DMS 273 (cell line): ENCODE measurements around the gene DHX36.
A peak's percentile ranks its signal among the peaks of the same experiment; 100 is the strongest.

Experiments
- DNase-seq: peaks from one replicate; lab custom pipeline; 2025; ENCODE audit not compliant: unreplicated experiment; lab: John Stamatoyannopoulos, UW

The DHX36 gene, protein sequence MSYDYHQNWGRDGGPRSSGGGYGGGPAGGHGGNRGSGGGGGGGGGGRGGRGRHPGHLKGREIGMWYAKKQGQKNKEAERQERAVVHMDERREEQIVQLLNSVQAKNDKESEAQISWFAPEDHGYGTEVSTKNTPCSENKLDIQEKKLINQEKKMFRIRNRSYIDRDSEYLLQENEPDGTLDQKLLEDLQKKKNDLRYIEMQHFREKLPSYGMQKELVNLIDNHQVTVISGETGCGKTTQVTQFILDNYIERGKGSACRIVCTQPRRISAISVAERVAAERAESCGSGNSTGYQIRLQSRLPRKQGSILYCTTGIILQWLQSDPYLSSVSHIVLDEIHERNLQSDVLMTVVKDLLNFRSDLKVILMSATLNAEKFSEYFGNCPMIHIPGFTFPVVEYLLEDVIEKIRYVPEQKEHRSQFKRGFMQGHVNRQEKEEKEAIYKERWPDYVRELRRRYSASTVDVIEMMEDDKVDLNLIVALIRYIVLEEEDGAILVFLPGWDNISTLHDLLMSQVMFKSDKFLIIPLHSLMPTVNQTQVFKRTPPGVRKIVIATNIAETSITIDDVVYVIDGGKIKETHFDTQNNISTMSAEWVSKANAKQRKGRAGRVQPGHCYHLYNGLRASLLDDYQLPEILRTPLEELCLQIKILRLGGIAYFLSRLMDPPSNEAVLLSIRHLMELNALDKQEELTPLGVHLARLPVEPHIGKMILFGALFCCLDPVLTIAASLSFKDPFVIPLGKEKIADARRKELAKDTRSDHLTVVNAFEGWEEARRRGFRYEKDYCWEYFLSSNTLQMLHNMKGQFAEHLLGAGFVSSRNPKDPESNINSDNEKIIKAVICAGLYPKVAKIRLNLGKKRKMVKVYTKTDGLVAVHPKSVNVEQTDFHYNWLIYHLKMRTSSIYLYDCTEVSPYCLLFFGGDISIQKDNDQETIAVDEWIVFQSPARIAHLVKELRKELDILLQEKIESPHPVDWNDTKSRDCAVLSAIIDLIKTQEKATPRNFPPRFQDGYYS

GRCh38 chr3:154323891-154324738 lies at the start of gene DHX36:
TSS of gene DHX36 (minus strand) at chr3:154324487. CDS start at chr3:154324416, 71 bp downstream.
- DNase-seq = peak; percentile 98

- no peak for DNase-seq
These were observed 42.9 kb upstream of the DHX36 start for GRCh38 chr3:154367221-154367620.

GRCh38 chr3:154364849-154365248 lies 40.6 kb upstream of the DHX36 start:
- no peak for DNase-seq

DNA sequence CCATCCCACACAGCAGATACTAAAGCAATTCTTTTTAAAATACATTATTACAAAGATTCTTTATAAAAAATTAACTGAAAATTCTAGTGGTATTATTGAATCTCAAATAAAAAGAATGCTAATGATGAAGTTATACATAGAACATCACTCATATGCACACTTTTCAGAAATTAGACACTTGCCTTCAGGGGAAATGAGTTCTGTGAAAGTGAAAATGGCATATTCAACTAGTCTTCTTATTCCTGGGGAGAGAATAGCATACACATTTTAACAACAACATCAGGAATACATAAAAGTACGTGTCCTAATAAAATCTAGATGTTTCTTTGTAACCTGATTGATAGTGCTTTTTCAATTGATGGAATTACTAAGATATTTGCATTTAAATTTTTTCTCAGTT lies 36.8 kb upstream of the DHX36 start:
- no peak for DNase-seq

DNA sequence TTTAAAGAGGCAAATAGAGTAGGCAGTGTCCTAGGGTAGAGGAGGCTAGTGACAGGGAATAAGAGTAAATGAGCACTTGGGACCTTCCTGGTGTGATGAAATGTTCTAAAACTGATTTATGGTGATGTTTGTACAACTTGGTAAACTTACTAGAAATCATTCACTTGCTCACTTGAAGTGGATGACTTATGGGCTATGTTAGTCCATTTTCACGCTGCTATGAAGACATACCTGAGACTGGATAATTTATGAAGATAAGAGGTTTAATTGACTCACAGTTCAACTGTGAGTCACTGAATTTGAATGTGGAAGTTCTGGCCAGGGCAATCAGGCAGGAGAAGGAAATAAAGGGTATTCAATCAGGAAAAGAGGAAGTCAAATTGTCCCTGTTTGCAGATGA lies 31.7 kb upstream of the DHX36 start:
- no peak for DNase-seq

DNA sequence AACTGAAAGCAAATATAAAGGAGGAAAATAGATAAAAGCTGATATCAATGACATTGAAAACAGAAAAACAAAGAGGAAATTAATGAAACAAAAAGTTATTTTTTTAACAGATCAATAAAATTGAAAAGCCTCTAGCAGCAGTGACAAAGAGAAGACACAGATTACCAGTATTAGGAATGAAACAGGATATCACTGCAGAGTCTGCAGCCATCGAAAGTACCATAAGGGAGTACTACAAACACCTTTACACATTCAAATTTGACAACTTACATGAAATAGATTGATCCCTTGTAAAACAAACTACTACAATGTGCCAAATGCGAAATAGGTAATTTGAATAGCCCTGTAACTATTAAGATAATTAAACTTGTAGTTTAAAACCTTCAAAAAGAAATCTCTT lies 24.9 kb upstream of the DHX36 start:
- no peak for DNase-seq

DNA sequence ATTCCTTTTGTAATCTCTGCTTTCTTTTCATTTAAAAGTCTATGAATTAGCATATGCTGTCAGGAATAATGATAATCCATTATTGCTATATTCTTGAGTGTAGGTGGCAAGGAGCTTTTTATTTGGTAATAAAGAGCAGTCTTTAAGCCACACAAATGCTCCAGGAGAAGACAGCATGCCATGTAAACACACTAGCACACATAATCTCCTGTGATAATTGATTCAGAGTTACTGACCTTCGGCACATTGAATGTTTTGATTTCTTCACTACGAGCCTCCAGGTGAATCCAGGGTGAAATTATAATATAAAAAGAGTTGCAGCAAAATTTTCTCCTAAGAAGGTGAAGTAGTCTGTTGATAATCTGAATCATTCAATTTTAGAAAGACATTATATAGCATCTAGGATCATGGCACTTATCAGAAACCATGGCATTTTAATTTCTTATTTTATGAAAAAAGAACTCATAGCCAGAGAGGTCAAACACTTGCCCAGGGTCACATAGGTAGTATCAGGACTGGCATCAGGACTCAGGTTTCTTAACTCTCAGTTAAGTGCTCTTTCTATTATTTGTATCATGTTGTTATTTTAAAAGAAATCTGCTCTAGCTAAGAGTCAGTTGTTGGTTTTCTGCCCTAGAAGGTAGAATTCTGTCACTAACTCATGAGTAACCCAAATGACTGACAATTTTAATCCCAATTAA lies 21.3 kb upstream of the DHX36 start:
- no peak for DNase-seq

DNA sequence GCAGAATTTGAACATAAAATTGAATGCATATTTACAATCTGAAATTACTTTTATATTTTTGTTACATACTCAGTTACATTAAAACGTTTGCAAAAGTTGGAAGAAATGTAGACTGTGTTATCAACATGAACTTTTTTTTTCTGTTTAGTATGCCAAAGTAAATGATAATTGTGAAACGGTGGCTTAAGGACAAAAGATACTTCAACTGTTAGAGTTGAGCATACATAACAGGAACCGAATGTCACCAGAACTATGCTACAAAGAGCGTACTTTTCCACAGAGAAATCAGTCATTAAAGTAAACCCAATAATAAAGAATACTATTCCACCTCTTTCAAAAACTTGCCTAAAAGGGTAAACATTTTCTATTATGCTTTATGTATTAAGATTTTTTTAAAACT lies 14.3 kb upstream of the DHX36 start:
- DNase-seq = no peak

GRCh38 chr3:154338008-154338407 lies 13.7 kb upstream of the DHX36 start:
- no peak for DNase-seq

- DNase-seq = peak; percentile 72
These were observed 10.7 kb upstream of the DHX36 start for GRCh38 chr3:154334973-154335420.

DNA sequence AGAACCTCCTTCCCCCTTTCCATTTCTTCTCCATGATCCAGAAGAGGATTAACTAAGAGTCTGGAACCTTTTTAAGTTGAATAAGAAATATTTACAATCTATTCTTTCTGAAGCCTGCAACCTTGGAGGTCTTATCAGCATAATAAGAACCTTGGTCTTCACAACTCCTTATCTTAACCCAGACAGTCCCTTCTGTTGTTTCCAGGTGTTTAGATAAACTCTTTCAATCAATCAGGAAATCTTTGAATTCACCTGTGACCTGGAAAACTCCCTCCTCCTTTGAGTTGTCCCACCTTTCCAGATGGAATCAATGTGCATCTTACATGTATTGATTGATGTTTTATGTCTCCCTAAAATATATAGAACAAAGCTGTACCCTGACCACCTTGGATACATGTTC lies 3.6 kb upstream of the DHX36 start:
- DNase-seq = no peak

DNA sequence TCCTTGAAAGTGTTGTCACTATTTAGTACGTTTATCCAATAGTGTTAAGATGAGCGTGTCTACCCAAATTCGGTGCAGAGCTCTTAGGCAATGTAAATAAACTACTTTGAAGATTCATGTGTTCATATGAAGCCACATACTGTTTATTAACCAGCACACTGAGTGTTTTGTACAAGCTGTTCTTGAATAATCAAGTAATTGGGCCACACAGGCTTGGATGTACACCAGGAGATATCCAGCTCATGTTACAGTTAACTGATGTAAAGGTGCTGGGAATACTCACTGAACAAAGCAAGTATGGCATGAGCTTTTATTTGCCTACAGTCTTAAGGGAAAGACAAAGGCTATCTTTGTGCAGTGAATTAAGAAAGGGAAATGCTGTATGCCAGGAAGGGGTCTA lies 632 bp upstream of the DHX36 start:
- DNase-seq = peak; percentile 74

DNA sequence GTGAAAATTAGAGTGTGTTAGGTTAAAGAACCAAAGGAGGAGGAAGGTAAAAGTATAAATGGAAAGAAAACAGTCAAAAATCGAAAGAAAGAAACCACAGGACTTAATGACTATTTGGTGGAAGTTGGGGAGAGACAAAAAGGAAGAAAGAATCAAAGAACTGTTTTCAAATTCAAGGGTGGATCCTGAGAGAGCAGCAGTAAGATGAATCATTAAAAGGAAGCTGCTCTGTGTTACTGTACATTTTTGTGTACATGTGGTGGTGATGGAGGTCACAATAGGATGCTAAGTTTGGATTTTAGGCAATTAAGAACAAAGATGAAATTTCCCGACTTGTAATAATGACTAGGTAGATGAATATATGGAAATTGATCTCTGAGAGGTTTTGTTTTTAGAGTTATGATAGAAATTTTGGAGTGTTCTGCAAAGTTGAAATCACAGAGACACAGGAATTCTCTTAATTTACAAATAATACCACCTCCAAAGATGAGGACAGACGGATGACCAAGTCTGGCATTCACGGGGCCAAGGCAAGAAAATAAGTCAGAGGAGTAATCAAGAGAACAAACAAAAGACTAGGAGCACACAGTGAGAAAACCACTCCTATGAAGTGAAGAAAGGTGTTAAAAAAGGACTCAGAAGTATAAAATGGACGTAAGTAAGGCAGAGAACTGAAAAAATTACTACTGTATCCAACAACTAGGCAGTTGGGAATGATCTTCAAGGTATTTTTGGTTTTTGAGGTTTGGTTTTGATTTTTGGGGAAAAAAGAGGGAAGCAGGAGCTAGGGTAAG lies 7.1 kb downstream of the DHX36 start:
- DNase-seq = no peak

DNA sequence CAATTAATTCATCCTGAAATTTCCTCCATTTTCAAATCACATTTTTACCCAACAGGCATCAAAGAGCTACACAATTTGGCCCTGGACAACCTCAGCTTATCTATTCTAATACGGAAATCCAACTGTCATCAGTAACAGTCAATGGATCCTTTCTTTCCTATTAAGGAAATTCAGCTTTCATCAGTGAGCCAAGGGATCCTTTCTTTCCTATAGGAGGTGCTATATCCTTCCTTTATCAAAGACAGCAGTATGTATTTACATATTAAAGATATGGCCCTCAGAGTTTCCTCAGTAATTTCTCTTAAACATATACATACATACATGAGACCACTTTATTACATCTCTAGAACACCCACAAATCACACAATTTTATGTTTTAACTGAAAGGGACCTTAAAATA lies 10.1 kb downstream of the DHX36 start:
- no peak for DNase-seq

- DNase-seq = no peak
These were observed 13.4 kb downstream of the DHX36 start for GRCh38 chr3:154310840-154311239.

DNA sequence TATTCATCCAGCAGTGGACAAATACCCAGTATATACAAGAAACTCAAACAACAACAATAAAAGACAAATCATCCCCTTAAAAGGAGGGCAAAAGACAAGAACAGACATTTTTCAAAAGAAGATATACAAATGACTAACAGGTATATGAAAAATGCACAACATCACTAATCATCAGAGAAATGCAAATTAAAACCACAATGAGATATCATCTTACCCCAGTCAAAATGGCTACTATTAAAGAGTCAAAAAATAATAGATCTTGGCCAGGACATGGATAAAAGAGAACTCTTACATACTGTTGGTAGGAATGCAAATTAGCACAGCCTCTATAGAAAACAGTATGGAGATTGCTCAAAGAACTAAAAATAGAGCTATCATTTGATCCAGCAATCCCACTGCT lies 16.9 kb downstream of the DHX36 start:
- no peak for DNase-seq

DNA sequence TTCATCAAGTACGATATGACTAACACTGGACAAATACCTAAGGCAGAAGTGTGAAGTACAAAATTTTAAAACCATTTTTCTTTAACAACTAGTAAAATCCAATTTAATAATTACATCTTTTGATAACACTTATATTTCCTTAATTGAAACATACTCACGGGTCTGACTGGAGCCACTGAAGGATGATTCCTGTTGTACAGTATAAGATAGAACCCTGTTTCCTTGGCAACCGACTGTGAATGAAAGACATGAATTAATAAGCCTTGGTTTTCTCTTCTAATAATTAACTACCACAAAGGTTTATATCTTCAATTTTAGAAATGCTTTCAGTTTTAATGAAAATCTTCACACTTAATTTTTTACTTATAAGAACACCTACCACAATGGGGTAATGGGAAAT lies 19.4 kb downstream of the DHX36 start:
- no peak for DNase-seq

- no peak for DNase-seq
These were observed 20.0 kb downstream of the DHX36 start for GRCh38 chr3:154304116-154304786.

DNA sequence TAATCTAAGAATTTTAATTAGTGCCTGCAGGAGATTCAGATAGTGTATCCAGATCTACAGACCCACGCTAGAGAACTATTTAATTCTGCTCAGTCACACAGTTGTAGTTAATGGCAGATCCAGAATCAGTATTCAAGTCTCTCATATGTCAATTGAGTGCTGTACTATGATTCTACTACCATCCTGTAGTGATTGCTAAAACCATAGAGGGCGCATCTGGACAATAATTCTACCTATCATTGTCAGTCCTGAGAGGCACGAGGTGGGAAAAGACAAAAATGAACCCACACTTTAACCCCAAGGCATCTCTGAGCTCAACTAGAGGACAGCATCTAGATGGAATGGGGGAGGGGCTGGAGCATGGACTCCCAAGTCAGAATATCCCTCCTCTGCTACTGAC lies 22.7 kb downstream of the DHX36 start:
- no peak for DNase-seq
